ENCODE data around the gene HOXB3. TPM values are rescaled to one million over a fixed set of nuclear protein-coding genes. Genes with fewer than 3 reads are reported as not detected.

Gene HOXB3
- total RNA-seq, 4 donors from 2014 or later: 1.3 to 5.5 (median 2.2) TPM

DNA sequence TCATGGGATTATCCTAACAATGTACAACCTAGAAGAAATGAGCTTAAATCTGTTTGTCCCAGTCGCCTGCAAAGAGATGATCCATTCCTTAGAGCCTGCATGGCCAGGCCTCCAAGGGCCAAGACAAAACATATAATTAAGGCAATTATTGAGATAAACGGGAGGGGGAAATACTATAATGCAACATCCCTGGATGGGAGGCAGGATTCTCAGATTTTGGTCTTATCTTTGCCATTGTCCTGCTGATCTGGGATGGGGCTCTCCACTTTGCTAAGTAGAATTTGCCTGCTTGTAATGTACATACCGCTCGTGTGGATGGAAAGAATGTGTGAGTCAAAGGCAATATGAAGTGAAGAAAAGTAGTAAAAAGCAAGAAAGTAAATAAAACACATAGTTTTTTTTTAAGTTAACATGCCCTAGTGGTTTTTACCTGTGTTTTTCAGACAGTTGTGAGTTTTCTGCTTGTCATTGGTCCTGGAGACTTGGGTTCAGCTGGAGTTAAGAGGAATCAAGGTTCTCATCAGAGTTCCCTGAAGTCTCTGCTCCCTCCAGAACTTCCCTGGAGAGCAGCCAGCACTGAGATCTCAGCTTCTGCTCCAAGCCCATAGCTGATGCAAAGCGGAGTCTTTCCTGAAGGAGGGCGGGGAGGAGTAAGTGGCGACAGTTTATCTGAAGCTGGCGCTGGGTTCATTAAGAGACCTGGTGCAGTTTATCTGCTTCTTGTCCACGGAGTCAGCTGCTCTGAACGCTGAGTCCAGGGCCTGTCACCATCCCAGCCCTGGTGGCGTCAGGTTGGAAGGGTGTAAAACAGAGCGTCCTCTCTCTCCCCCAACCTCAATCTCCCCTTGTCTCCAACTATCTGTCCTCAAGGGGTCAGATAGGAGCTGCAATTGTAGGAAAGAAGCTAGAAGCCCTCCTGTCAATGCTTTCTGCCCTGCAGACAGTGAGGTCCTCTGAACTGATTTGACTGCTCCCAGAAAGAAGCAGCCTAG lies 89.3 kb downstream of the HOXB3 start:
- in situ Hi-C loops (cut with MboI; ENCODE audit: low sequenced_read_pairs in 4 of 4): no loop called here
- H3K27ac ChIP-seq: no peak overlapping the region

DNA sequence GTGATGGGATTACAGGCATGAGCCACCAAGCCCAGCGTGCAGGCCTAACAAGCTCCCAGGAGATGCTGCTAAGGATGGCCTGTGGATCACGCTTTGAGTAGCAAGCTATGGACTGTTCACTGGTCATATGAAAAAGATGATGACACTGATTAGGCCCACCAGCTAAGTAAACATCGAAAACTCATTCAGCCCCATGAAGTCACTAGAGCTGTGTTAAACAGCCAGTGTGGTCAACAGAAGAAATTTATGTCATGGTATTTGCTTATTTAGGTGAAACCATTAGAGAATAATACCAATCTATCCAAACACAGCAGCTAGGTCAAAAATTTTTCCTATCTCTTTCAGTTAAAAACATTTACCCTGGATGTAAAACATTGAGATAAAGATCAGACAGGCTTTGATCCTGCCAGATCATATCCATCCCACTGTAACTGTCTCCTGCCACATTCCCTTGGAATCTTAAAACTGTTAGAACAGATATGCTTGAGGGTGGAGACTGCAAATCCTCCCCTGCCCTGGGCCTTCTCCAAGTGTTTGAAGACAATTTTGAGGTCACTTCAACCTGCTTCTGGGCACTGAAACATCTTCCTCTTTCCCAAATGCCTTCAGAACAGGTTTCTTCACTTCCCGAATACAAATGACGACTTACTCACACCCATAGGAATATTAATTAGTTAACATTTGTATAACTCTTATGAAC lies 90.2 kb downstream of the HOXB3 start:
- H3K36me3 ChIP-seq: no peaks in the 10 kb centered on the region
- H3K9me3 ChIP-seq: no peaks in the 10 kb centered on the region
- ATAC-seq (no peak), DNase-seq (no peak)
- intact Hi-C loops (cut with DNase I; ENCODE audit: low total_unique reads): no loop called here
- peaks cover 2 to 9% (median 7%) of the 10 kb centered on the region in 3 donors for H3K27me3 ChIP-seq
- no peak overlapping the region for H3K27ac ChIP-seq
- H3K4me1 ChIP-seq: no peaks in the 10 kb centered on the region
- in situ Hi-C loops (cut with MboI; ENCODE audit: low sequenced_read_pairs in 4 of 4): no loop called here
- H3K4me3 ChIP-seq: no peak overlapping the region
- TF ChIP-seq, protein P1, sequence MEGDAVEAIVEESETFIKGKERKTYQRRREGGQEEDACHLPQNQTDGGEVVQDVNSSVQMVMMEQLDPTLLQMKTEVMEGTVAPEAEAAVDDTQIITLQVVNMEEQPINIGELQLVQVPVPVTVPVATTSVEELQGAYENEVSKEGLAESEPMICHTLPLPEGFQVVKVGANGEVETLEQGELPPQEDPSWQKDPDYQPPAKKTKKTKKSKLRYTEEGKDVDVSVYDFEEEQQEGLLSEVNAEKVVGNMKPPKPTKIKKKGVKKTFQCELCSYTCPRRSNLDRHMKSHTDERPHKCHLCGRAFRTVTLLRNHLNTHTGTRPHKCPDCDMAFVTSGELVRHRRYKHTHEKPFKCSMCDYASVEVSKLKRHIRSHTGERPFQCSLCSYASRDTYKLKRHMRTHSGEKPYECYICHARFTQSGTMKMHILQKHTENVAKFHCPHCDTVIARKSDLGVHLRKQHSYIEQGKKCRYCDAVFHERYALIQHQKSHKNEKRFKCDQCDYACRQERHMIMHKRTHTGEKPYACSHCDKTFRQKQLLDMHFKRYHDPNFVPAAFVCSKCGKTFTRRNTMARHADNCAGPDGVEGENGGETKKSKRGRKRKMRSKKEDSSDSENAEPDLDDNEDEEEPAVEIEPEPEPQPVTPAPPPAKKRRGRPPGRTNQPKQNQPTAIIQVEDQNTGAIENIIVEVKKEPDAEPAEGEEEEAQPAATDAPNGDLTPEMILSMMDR (IDR thresholded peaks at IDR 0.05 in 4 of 5, conservative IDR thresholded peaks at IDR 0.05 in 1 of 5): no peak

More for the DNA sequence above, 89.3 kb downstream of the HOXB3 start:
- Histone ChIP-seq H3K4me1 (no peaks in the 10 kb centered on the region), H3K4me3 (no peak overlapping the region), H3K36me3 (no peaks in the 10 kb centered on the region), H3K9me3 (no peaks in the 10 kb centered on the region), H3K27me3 (peaks cover 2 to 9% (median 7%) of the 10 kb centered on the region in 3 donors)
- no peak for TF ChIP-seq POLR2A (IDR thresholded peaks at IDR 0.05)
- TF ChIP-seq, protein P1 (IDR thresholded peaks at IDR 0.05 in 4 of 5, conservative IDR thresholded peaks at IDR 0.05 in 1 of 5): no peak
- no peak for ATAC-seq
- intact Hi-C loops (cut with DNase I; ENCODE audit: low total_unique reads): no loop called here
- no peak for DNase-seq

DNA sequence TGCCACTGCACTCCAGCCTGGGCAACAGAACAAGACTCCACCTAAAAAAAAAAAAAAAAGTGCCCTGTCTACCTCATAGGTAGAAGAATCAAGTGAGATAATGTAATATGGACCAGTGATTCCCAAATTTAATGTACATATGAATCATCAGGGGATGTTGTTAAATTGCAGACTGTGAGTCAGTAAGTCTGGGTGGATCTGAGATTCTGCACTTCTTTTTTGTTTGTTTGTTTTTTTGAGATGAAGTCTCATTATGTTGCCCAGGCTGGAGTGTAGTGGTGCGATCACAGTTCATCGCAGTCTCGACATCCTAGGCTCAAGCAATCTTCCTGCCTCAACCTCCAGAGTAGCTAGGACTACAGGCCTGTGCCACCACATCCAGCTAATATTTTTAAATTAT lies 90.8 kb downstream of the HOXB3 start:
- Histone ChIP-seq H3K4me3 (no peak overlapping the region), H3K27me3 (peaks cover 2 to 9% (median 7%) of the 10 kb centered on the region in 3 donors), H3K27ac (no peak overlapping the region), H3K9me3 (no peaks in the 10 kb centered on the region), H3K36me3 (no peaks in the 10 kb centered on the region), H3K4me1 (no peaks in the 10 kb centered on the region)
- in situ Hi-C loops (cut with MboI; ENCODE audit: low sequenced_read_pairs in 4 of 4): no loop called here
- TF ChIP-seq POLR2A (IDR thresholded peaks at IDR 0.05): no peak
- TF ChIP-seq, protein P1 (IDR thresholded peaks at IDR 0.05 in 4 of 5, conservative IDR thresholded peaks at IDR 0.05 in 1 of 5): no peak
- DNase-seq (no peak), ATAC-seq (no peak)
- intact Hi-C loops (cut with DNase I; ENCODE audit: low total_unique reads): no loop called here

MicroRNAs encoded within 50 kb of the gene (microRNA counts, 767-probe panel; counts per million panel counts)
- microRNA hsa-miR-10a-5p: 448 to 4,337 counts per million in 2 donors

Small RNAs within 50 kb of the gene (microRNA-seq; reads per million reads assigned to microRNA genes)
- 2.4 to 17.1 reads per million in 2 donors for gene MIR196A1 (ENCODE audit: borderline replicate concordance in 2 of 2)

Other genes with a start within 250 kb of the HOXB3 start
- gene SKAP1, start 160.0 kb downstream of the HOXB3 start, total RNA-seq: not detected
- not detected for gene HOXB1, start 59.2 kb downstream of the HOXB3 start, total RNA-seq
- 10 to 100 TPM in 2 of 4 donors, 1 to 10 TPM in 2; 4.1 to 22.1 (median 10.4) TPM for gene HOXB2, start 45.1 kb downstream of the HOXB3 start, total RNA-seq
- 1 to 10 TPM in 1 of 4 donors, under 1 TPM in 3; 0.18 to 1.8 (median 0.51) TPM for gene HOXB4, start 11.9 kb downstream of the HOXB3 start, total RNA-seq
- not detected for gene HOXB5, start 3.5 kb upstream of the HOXB3 start, total RNA-seq
- gene HOXB6, start 14.7 kb upstream of the HOXB3 start, total RNA-seq: 1 to 10 TPM in 2 of 4 donors, under 1 TPM in 2; 0.55 to 3.0 (median 1.3) TPM
- gene HOXB7, start 20.8 kb upstream of the HOXB3 start, total RNA-seq: 1 to 10 TPM in 1 of 4 donors, under 1 TPM in 3; 0.36 to 3.0 (median 0.65) TPM
- under 1 TPM in 1 of 4 donors, not detected in 3; 0.27 TPM for gene HOXB8, start 25.1 kb upstream of the HOXB3 start, total RNA-seq
- not detected for gene HOXB9, start 36.1 kb upstream of the HOXB3 start, total RNA-seq
- not detected for gene PRAC1, start 132.3 kb upstream of the HOXB3 start, total RNA-seq
- gene PRAC2, start 132.9 kb upstream of the HOXB3 start, total RNA-seq: not detected
- not detected for gene HOXB13, start 138.5 kb upstream of the HOXB3 start, total RNA-seq
- gene TTLL6, start 227.0 kb upstream of the HOXB3 start, total RNA-seq: under 1 TPM in 2 of 4 donors, not detected in 2; 0.10 TPM
- gene CALCOCO2, start 240.8 kb upstream of the HOXB3 start, total RNA-seq: 100 to 1,000 TPM; 104 to 237 (median 132) TPM

Measured in gastrocnemius medialis (tissue), 4 donors.